ENCODE data around the gene PRSS58.

Gene PRSS58

GRCh38 chr7:142257958-142258357 is at the start of gene PRSS58:
TSS of gene PRSS58 (minus strand) at chr7:142258058. CDS start at chr7:142257707, 351 bp downstream.
- DNase-seq (ENCODE audit: low read depth) = no peak

- no peak for DNase-seq (ENCODE audit: low read depth)
Observed at GRCh38 chr7:142307246-142307900, 49.5 kb upstream of the PRSS58 start.

GRCh38 chr7:142303650-142304049 is 45.8 kb upstream of the PRSS58 start:
- no peak for DNase-seq (ENCODE audit: low read depth)

GRCh38 chr7:142301923-142302550 is 44.2 kb upstream of the PRSS58 start:
- no peak for DNase-seq (ENCODE audit: low read depth)

GRCh38 chr7:142301299-142301698 is 43.4 kb upstream of the PRSS58 start:
- DNase-seq (ENCODE audit: low read depth) = no peak

GRCh38 chr7:142300689-142301088 is 42.8 kb upstream of the PRSS58 start:
- no peak for DNase-seq (ENCODE audit: low read depth)

- no peak for DNase-seq (ENCODE audit: low read depth)
Observed at GRCh38 chr7:142299237-142299781, 41.5 kb upstream of the PRSS58 start.

GRCh38 chr7:142298627-142299026 is 40.8 kb upstream of the PRSS58 start:
- no peak for DNase-seq (ENCODE audit: low read depth)

- no peak for DNase-seq (ENCODE audit: low read depth)
Observed at GRCh38 chr7:142298009-142298408, 40.2 kb upstream of the PRSS58 start.

- no peak for DNase-seq (ENCODE audit: low read depth)
Observed at GRCh38 chr7:142280263-142280662, 22.4 kb upstream of the PRSS58 start.

GRCh38 chr7:142279601-142280000 is 21.7 kb upstream of the PRSS58 start:
- no peak for DNase-seq (ENCODE audit: low read depth)

- no peak for DNase-seq (ENCODE audit: low read depth)
Observed at GRCh38 chr7:142275028-142275427, 17.2 kb upstream of the PRSS58 start.

GRCh38 chr7:142272841-142273240 is 15.0 kb upstream of the PRSS58 start:
- no peak for DNase-seq (ENCODE audit: low read depth)

GRCh38 chr7:142263598-142264380 is 5.9 kb upstream of the PRSS58 start:
- no peak for DNase-seq (ENCODE audit: low read depth)

- no peak for DNase-seq (ENCODE audit: low read depth)
Observed at GRCh38 chr7:142250705-142251104, 7.2 kb downstream of the PRSS58 start.

GRCh38 chr7:142249918-142250317 is 7.9 kb downstream of the PRSS58 start:
- no peak for DNase-seq (ENCODE audit: low read depth)

- no peak for DNase-seq (ENCODE audit: low read depth)
Observed at GRCh38 chr7:142248166-142249160, 9.4 kb downstream of the PRSS58 start.

GRCh38 chr7:142243823-142244222 is 14.0 kb downstream of the PRSS58 start:
- DNase-seq (ENCODE audit: low read depth) = no peak

- no peak for DNase-seq (ENCODE audit: low read depth)
Observed at GRCh38 chr7:142240546-142240945, 17.3 kb downstream of the PRSS58 start.

GRCh38 chr7:142231716-142232115 is 26.1 kb downstream of the PRSS58 start:
- no peak for DNase-seq (ENCODE audit: low read depth)

- no peak for DNase-seq (ENCODE audit: low read depth)
Observed at GRCh38 chr7:142228537-142229104, 29.2 kb downstream of the PRSS58 start.
